HepG2 (cell line): ENCODE measurements around the gene UBE2I.

Source experiments
- CTCF ChIP-seq: sonication (generic); formaldehyde crosslinking; IDR thresholded peaks from 2 replicates; pipeline ENCODE4 v1.5.0; 2020; ENCODE audit warnings: mild to moderate bottlenecking, missing genetic modification reagents, moderate library complexity
- ELK4 ChIP-seq: sonication (generic); formaldehyde crosslinking; IDR thresholded peaks from 2 replicates; pipeline ENCODE4 v1.9.0; 2021; ENCODE audit warnings: missing genetic modification reagents, borderline replicate concordance
- FOXJ3 ChIP-seq: sonication (generic); formaldehyde crosslinking; IDR thresholded peaks from 2 replicates; pipeline ENCODE4 v1.4.0; 2020; ENCODE audit warnings: missing genetic modification reagents, mild to moderate bottlenecking, borderline replicate concordance
- GTF2F1 ChIP-seq: fragments of 150-350 bp; IDR thresholded peaks from 2 replicates; pipeline ENCODE4 v1.6.1; 2014; ENCODE audit warnings: low read length
- MAX ChIP-seq: IDR thresholded peaks from 2 replicates; pipeline ENCODE4 v1.6.1; 2012; ENCODE audit warnings: inconsistent platforms
- MYC ChIP-seq: sonication (generic); formaldehyde crosslinking; IDR thresholded peaks from 2 replicates; pipeline ENCODE4 v1.9.0; 2021; ENCODE audit warnings: missing genetic modification reagents, borderline replicate concordance
- PBX2 ChIP-seq: IDR thresholded peaks from 2 replicates; pipeline ENCODE4 v1.6.1; 2016; ENCODE audit warnings: control low read depth
- SETDB1 ChIP-seq: sonication (generic); formaldehyde crosslinking; IDR thresholded peaks from 2 replicates; pipeline ENCODE4 v1.5.1; 2020; ENCODE audit warnings: missing genetic modification reagents, mild to moderate bottlenecking, borderline replicate concordance
- SMARCC2 ChIP-seq: fragments of 450-650 bp; IDR thresholded peaks from 2 replicates; pipeline ENCODE4 v1.6.1; 2017; ENCODE audit warnings: antibody characterized with exemption, mild to moderate bottlenecking
- TFAP4 ChIP-seq: sonication (generic); IDR thresholded peaks from 2 replicates; pipeline ENCODE4 v1.6.1; 2016; ENCODE audit warnings: low read depth, borderline replicate concordance
- YY1 ChIP-seq: IDR thresholded peaks from 2 replicates; pipeline ENCODE4 v1.6.1; 2011; ENCODE audit warnings: low read length, low read depth, moderate library complexity, mild to moderate bottlenecking; ENCODE audit not compliant: insufficient read depth, insufficient replicate concordance
- ZNF232 ChIP-seq: sonication (generic); formaldehyde crosslinking; IDR thresholded peaks from 2 replicates; pipeline ENCODE4 v1.4.0; 2020; ENCODE audit warnings: missing genetic modification reagents, borderline replicate concordance
- ZNF772 ChIP-seq: sonication (generic); formaldehyde crosslinking; IDR thresholded peaks from 2 replicates; pipeline ENCODE4 v1.5.0; 2020; ENCODE audit warnings: mild to moderate bottlenecking, missing genetic modification reagents

GRCh38 chr16:1322407-1322806 is 13.0 kb downstream of the UBE2I start:
- TF ChIP-seq MYC (CRISPR knock-in tag) (no peak), CTCF (CRISPR knock-in tag) (no peak), ELK4 (CRISPR knock-in tag) (no peak), FOXJ3 (CRISPR knock-in tag) (no peak), SETDB1 (no peak), ZNF232 (CRISPR knock-in tag) (no peak), TFAP4 (no peak), SMARCC2 (no peak), MAX (no peak), ZNF772 (CRISPR knock-in tag) (no peak), GTF2F1 (no peak), PBX2 (CRISPR knock-in tag) (no peak), YY1 (no peak)
